GM20000 (cell line): ENCODE results near the gene CCNF.

ENCODE experiments used
- DNase-seq: peaks from one replicate; pipeline ENCODE4 v3.0.0; 2012; ENCODE audit warnings: low spot score
- TF ChIP-seq, protein P1 (sequence below): IDR thresholded peaks from 2 replicates; pipeline ENCODE4 v1.5.1; 2012; ENCODE audit warnings: mild to moderate bottlenecking, control low read depth; ENCODE audit errors: extremely low read depth, missing control alignments

The CCNF gene

DNA sequence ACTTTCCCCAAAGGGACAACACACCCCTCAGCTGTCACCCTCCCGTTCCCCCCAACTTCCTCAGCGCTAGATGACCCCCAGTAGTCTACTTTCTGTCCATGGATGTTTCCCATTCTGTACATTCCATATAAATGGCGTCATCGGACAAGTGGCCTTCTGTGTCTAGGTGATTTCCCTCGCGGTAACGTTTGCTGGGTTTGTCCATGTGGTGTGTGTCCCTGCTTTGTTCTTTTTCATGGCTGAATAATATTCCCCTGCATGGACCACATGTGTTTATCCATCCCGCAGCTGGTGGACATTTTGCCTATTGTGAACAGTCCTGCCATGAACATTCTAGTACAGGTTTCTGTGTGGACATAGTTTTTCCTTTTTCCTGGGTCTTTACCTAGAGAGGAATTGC is 23.4 kb downstream of the CCNF start:
- TF ChIP-seq, protein P1, sequence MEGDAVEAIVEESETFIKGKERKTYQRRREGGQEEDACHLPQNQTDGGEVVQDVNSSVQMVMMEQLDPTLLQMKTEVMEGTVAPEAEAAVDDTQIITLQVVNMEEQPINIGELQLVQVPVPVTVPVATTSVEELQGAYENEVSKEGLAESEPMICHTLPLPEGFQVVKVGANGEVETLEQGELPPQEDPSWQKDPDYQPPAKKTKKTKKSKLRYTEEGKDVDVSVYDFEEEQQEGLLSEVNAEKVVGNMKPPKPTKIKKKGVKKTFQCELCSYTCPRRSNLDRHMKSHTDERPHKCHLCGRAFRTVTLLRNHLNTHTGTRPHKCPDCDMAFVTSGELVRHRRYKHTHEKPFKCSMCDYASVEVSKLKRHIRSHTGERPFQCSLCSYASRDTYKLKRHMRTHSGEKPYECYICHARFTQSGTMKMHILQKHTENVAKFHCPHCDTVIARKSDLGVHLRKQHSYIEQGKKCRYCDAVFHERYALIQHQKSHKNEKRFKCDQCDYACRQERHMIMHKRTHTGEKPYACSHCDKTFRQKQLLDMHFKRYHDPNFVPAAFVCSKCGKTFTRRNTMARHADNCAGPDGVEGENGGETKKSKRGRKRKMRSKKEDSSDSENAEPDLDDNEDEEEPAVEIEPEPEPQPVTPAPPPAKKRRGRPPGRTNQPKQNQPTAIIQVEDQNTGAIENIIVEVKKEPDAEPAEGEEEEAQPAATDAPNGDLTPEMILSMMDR, result no peak
- DNase-seq, result no peak

DNA sequence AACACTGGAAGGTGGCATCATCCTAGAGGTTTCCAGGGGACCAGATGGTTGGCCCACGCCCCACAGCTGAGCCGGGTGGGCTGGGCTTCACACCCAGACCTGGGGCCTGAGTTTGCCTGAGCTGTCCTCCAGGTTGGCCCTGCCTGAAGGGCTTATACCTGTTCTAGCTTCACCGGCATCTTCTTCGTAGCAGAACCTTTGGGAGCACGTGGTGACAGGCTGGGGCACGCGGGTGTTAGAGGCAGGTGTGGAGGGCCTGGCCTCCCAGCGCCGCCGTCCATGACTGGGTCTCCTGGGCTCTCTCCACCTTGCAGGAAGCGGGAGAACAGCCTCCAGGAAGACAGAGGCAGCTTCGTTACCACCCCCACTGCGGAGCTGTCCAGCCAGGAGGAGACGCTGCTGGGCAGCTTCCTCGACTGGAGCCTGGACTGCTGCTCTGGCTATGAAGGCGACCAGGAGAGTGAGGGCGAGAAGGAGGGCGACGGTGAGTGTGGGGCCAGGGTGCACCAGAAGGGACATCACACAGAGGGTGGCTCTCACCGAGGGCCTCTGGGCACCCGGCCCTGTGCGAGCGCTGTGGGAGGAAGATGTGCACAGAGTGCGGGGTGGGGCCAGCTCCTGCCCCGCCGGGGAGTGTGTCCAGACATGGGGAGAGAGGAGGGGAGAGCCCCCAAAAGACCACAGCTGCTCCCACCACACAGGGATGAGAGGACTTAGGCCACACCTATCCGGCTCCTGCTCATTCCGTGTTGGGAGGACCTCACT is 26.0 kb downstream of the CCNF start:
- DNase-seq, result no peak
- TF ChIP-seq, protein P1, result no peak

DNA sequence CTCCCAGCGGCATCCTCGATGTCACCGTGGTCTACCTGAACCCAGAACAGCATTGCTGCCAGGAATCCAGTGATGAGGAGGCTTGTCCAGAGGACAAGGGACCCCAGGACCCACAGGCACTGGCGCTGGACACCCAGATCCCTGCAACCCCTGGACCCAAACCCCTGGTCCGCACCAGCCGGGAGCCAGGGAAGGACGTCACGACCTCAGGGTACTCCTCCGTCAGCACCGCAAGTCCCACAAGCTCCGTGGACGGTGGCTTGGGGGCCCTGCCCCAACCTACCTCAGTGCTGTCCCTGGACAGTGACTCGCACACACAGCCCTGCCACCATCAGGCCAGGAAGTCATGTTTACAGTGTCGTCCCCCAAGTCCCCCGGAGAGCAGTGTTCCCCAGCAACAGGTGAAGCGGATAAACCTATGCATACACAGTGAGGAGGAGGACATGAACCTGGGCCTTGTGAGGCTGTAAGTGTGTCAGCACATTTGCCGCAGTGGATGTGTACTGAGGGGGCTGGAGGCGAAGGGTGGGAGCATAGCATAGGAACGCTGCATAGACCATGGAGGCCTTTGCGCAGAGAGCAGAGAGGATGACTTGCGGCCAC is 27.4 kb downstream of the CCNF start:
- TF ChIP-seq, protein P1, result no peak
- no peak for DNase-seq

DNA sequence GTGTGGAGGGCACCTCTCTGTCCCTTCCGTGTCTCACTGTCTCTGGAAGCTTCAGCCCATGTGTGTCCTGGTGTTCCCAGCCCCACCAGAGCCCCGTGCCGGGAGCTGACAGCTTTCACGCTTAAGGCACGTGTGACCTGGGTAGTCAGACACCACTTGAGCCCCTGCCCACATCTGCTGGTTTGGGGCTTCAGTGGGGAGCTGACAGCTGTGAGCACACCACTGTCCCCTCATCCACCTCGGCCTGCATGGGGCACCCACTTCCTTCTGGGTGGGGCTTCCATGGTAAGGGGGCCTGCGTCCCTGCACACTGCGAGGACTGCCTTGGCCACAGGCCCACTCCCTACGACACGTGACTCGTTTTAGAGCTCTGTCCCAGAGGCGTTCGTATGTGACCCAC is 28.0 kb downstream of the CCNF start:
- DNase-seq, result no peak
- TF ChIP-seq, protein P1, result no peak

DNA sequence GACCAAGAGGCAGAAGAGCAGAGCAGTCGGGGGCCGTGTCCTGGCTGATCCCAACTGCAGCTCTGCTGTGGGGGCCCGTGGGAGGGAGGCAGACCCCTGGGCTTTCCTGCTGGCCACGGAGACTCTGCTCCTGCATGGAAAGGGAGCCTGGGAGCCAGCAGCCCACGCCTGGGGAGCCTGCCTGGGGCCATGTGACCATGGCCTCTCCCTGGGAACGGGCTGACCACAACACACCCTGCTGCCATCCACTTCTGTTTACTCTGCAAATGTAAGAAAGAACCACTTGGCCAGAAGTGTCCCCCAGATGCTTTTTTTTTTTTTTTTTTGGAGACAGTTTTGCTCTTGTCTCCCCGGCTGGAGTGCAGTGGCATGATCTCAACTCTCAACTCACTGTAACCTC is 28.7 kb downstream of the CCNF start:
- DNase-seq, result no peak
- TF ChIP-seq, protein P1, result no peak

DNA sequence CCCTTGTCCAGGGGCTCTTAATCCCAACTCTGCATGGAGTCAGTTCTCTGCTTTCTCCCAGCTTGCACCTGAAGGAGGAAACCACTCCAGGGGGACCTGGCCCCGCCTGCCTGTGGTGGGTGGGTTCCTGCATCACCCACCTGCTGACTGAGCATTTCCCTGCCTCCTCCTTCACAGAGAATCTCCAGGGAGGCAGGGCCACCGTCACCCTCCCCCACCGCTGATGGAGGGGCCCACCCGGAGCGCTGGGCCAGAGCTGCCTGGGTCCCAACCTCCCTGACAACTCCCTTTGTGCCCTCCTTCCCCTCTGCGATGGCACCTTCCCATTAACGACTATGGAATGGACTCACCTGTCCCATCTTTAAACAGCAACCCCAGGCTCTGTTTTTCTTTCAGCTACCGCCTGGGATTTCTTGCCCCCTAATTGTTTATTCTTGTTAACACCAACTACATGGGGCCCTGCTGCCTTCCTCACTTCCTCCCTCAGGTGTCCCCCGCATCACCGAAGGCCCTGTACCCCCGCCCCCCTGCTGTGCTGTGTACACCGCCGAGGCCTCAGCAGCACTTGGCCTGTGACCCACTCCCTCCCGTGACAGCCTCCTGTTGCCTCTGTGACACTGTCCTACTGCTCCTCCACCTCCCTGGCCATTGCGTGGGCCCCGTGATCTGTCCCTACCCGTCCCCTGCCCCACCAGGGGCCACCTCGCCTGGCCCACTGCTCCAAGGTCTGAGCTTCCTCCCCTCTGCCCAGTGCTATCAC is 29.8 kb downstream of the CCNF start:
- TF ChIP-seq, protein P1, result no peak
- no peak for DNase-seq

DNA sequence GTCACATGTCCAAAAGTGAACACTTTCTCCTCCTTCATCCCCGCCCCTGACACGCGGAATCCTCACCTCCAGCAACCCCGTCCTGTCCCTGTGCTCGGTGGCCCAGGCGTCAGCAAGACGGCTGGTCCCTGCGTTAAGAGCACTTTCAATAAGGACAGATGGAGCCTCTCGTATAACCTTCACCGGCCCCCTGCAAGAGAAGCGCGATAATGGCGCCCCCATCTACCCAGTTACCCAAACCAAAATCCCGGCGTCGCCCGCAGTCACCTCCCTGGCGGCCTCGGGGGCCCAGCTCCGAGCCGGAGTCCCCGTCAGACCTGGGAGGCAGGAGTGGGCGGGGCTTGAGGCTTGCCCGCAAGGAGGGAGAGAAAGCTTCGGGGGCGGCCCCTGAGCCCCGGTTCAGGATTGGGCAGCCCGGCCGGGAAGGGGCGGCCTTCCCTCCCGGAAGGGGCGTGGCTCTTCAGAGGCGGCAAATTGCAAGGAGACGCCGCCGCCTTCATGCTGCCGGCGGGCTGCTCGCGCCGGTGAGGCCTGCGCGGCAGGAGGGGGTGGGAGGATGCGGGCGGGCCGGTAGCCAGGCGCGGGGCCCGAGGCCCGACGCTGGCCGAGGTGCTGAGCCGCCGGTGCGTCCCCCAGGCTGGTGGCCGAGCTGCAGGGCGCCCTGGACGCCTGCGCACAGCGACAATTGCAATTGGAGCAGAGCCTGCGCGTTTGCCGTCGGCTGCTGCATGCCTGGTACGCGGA is 30.6 kb downstream of the CCNF start, which contains the start of gene TEDC2:
Gene TEDC2, plus strand, starts transcription at position 463 of the 744 bp plus-strand sequence. Its CDS starts 36 bp downstream, at position 499.
- DNase-seq, result peak; percentile 100
- TF ChIP-seq, protein P1, result no peak
